GM12878 (cell line): Measurements from ENCODE around the gene SDS. TPM values are rescaled to one million over a fixed set of nuclear protein-coding genes. Genes with fewer than 3 reads are reported as not detected.

Experiments used
- ATF7 ChIP-seq: fragments of 450-650 bp; IDR thresholded peaks from 2 replicates; pipeline ENCODE4 v1.6.1; 2016; ENCODE audit warnings: low read depth, mild to moderate bottlenecking
- CEBPB ChIP-seq, 2 experiments: fragments of 150-350 bp in 1 of 2; IDR thresholded peaks; 2 replicates each; pipeline ENCODE4 v1.6.1; 2012 to 2014; ENCODE audit warnings: low read depth in 2 of 2, low read length in 2 of 2, borderline replicate concordance in 1 of 2, inconsistent platforms in 1 of 2
- CREM ChIP-seq: IDR thresholded peaks from 2 replicates; pipeline ENCODE4 v1.6.1; 2014; ENCODE audit warnings: antibody characterized with exemption, low read depth
- LARP7 ChIP-seq: fragments of 450-650 bp; IDR thresholded peaks from 2 replicates; pipeline ENCODE4 v1.6.1; 2017; ENCODE audit warnings: mild to moderate bottlenecking
- NFYB ChIP-seq: IDR thresholded peaks from 2 replicates; pipeline ENCODE4 v1.6.1; 2011; ENCODE audit warnings: low read depth, mild to moderate bottlenecking, low read length, improper control_type of control experiment, moderate library complexity; ENCODE audit not compliant: insufficient read depth
- POLR2AphosphoS2 ChIP-seq: IDR thresholded peaks from 2 replicates; pipeline ENCODE4 v1.6.1; 2011; ENCODE audit warnings: low read depth, mild to moderate bottlenecking, low read length, improper control_type of control experiment, moderate library complexity
- SMARCA5 ChIP-seq: fragments of 450-650 bp; IDR thresholded peaks from 2 replicates; pipeline ENCODE4 v1.6.1; 2017; ENCODE audit warnings: mild to moderate bottlenecking
- polyA plus RNA-seq, 11 experiments: library from polyadenylated mRNA; depleted of rRNA in 4 of 11; unstranded in 6 of 11; stranded (reverse) in 5 of 11; fragments of >200 nt; fragmentation: Nextera tagmentation in 4 of 11; fragmentation: Illumina TruSeq in 1 of 11; extraction: Ambion mirVana in 4 of 11; extraction: Trizol in 1 of 11; gene quantifications; 1 replicate in 1 of 11; 2 replicates in 10 of 11; pipeline versions ENCODE4 v1.2.1 to v1.2.3, GENCODE V29; 2011 to 2016; ENCODE audit warnings: inconsistent platforms in 2 of 11, missing spikeins in 2 of 11, low read depth in 1 of 11
- total RNA-seq, 4 experiments: library from RNA; depleted of rRNA in 3 of 4; stranded (reverse); fragments of >200 nt in 3 of 4; fragmentation: Illumina TruSeq in 1 of 4; extraction: Trizol in 1 of 4; gene quantifications; 2 replicates each; pipeline versions ENCODE4 v1.2.1 to v1.2.3, GENCODE V29; 2013 to 2021
- TF ChIP-seq, protein P1 (sequence below): IDR thresholded peaks from 2 replicates; pipeline ENCODE4 v1.6.1; 2012; ENCODE audit warnings: low read depth, low read length, improper control_type of control experiment
- TF ChIP-seq, protein P2 (sequence below): fragments of 450-650 bp; IDR thresholded peaks from 2 replicates; pipeline ENCODE4 v1.6.1; 2017; ENCODE audit warnings: mild to moderate bottlenecking, moderate library complexity
- TF ChIP-seq, protein P3 (sequence below): fragments of 450-650 bp; IDR thresholded peaks from 2 replicates; pipeline ENCODE4 v1.6.1; 2017; ENCODE audit warnings: mild to moderate bottlenecking, low read depth, inconsistent platforms; ENCODE audit not compliant: poor library complexity, severe bottlenecking

SDS gene
- total and polyA plus RNA-seq, 10 of the 15 experiments (the other 5 are each of a cell fraction or from before 2014, with no cell fraction given): 0.18 TPM; not detected in 9

DNA sequence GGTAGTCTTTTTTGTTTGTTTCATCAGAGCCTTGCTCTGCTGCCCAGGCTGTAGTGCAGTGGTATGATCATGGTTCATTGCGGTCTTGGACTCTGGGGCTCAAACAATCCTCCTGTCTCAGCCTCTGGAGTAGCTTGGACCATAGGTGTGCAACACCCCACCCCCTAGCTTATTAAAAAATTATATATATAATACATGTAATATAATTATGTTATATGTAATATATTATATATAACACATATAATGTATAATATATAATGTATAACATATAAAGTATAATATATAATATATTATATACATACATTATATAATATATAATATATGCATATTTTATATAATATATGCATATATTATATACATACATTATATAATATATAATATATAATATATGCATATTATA lies 46.2 kb upstream of the SDS start (continued):
- TF ChIP-seq POLR2AphosphoS2 (no peak), NFYB (no peak), LARP7 (no peak), SMARCA5 (no peak), CEBPB (IDR thresholded peaks at IDR 0.05; ENCODE audit: borderline replicate concordance in 1 of 2, low read depth in 2 of 2, low read length in 2 of 2) (no peak), CREM (no peak), ATF7 (no peak)
- TF ChIP-seq, protein P1, sequence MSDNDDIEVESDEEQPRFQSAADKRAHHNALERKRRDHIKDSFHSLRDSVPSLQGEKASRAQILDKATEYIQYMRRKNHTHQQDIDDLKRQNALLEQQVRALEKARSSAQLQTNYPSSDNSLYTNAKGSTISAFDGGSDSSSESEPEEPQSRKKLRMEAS: no peak
- TF ChIP-seq, protein P2, sequence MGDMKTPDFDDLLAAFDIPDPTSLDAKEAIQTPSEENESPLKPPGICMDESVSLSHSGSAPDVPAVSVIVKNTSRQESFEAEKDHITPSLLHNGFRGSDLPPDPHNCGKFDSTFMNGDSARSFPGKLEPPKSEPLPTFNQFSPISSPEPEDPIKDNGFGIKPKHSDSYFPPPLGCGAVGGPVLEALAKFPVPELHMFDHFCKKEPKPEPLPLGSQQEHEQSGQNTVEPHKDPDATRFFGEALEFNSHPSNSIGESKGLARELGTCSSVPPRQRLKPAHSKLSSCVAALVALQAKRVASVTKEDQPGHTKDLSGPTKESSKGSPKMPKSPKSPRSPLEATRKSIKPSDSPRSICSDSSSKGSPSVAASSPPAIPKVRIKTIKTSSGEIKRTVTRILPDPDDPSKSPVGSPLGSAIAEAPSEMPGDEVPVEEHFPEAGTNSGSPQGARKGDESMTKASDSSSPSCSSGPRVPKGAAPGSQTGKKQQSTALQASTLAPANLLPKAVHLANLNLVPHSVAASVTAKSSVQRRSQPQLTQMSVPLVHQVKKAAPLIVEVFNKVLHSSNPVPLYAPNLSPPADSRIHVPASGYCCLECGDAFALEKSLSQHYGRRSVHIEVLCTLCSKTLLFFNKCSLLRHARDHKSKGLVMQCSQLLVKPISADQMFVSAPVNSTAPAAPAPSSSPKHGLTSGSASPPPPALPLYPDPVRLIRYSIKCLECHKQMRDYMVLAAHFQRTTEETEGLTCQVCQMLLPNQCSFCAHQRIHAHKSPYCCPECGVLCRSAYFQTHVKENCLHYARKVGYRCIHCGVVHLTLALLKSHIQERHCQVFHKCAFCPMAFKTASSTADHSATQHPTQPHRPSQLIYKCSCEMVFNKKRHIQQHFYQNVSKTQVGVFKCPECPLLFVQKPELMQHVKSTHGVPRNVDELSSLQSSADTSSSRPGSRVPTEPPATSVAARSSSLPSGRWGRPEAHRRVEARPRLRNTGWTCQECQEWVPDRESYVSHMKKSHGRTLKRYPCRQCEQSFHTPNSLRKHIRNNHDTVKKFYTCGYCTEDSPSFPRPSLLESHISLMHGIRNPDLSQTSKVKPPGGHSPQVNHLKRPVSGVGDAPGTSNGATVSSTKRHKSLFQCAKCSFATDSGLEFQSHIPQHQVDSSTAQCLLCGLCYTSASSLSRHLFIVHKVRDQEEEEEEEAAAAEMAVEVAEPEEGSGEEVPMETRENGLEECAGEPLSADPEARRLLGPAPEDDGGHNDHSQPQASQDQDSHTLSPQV: no peak
- TF ChIP-seq, protein P3, sequence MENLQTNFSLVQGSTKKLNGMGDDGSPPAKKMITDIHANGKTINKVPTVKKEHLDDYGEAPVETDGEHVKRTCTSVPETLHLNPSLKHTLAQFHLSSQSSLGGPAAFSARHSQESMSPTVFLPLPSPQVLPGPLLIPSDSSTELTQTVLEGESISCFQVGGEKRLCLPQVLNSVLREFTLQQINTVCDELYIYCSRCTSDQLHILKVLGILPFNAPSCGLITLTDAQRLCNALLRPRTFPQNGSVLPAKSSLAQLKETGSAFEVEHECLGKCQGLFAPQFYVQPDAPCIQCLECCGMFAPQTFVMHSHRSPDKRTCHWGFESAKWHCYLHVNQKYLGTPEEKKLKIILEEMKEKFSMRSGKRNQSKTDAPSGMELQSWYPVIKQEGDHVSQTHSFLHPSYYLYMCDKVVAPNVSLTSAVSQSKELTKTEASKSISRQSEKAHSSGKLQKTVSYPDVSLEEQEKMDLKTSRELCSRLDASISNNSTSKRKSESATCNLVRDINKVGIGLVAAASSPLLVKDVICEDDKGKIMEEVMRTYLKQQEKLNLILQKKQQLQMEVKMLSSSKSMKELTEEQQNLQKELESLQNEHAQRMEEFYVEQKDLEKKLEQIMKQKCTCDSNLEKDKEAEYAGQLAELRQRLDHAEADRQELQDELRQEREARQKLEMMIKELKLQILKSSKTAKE: no peak
